Erythroblast (primary cell): Measurements from ENCODE around the gene ARHGEF4.

Experiments
- GATA1 ChIP-seq: IDR thresholded peaks from 2 replicates; pipeline ENCODE4 v1.6.1; 2011; ENCODE audit warnings: low read depth, mild to moderate bottlenecking, control low read depth, low read length, moderate library complexity
- POLR2A ChIP-seq: IDR thresholded peaks from 2 replicates; pipeline ENCODE4 v1.6.1; 2011; ENCODE audit warnings: mild to moderate bottlenecking, low read length

DNA sequence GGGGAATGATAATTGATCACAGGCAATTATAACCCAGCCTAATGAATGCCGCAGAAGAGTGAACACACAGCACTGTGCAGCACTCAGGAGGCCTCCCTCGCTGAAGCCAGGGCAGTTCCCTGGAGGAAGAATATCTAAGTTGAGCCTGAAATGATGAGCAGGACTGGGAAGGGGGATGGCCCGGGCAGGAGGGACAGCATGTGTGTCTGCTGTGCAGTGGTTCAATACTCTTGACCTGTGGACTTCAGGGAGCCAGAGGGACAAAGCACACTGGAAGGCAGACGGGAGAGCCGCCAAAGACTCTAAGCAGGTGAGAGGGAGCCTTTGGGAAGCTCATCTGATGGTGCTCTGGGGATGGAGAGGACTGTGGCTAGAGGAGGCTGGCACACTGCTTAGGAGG is 62.6 kb downstream of the ARHGEF4 start:
- TF ChIP-seq POLR2A (no peak), GATA1 (no peak)
